ENCODE data around the gene PIANP.

DNA sequence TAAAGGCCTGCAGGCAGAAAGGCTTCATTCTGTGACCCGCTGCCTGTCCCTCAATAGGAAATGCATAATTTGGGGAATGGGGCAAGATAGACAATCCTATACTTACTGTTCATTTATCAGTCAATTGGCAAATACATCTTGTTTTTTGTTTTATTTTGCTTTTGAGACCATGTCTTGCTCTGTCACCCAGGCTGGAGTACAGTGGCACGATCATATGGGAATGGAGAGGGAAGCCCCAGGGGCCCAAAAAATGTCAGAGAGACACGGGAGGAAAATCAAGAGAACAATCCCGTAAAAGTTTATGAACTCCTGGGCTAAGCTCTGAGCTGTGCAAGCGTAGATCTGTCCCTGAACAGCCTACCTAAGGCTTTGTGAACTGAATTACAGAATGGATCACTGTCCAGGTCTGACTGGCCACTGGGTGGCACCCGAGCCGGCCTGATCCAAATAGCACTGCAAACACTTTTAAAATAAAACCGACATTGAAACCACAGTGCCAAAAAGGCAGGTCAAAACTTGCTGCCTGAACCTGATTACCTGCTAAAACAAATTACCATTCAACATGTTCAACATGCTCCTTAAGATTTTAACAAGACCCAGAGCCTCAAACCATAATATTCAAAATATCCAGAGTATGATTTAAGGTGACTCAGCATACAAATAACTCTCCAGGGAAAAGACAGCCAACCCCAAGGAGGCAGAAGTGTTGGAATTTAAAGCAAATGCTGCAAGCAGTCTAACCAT lies 35.0 kb upstream of the PIANP start:
- TF ChIP-seq, protein P1, sequence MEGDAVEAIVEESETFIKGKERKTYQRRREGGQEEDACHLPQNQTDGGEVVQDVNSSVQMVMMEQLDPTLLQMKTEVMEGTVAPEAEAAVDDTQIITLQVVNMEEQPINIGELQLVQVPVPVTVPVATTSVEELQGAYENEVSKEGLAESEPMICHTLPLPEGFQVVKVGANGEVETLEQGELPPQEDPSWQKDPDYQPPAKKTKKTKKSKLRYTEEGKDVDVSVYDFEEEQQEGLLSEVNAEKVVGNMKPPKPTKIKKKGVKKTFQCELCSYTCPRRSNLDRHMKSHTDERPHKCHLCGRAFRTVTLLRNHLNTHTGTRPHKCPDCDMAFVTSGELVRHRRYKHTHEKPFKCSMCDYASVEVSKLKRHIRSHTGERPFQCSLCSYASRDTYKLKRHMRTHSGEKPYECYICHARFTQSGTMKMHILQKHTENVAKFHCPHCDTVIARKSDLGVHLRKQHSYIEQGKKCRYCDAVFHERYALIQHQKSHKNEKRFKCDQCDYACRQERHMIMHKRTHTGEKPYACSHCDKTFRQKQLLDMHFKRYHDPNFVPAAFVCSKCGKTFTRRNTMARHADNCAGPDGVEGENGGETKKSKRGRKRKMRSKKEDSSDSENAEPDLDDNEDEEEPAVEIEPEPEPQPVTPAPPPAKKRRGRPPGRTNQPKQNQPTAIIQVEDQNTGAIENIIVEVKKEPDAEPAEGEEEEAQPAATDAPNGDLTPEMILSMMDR (conservative IDR thresholded peaks at IDR 0.05; ENCODE audit: low read length) = peak; percentile 76
- no peak for TF ChIP-seq EZH2phosphoT487 (IDR thresholded peaks at IDR 0.05; ENCODE audit: borderline replicate concordance, low read depth, low read length)

Data from OCI-LY7 (cell line).